HG03378 (cell line): ENCODE data around the gene TIA1.
"Not testable (repeated sequence)": the region's sequence is repeated elsewhere in the genome, so short reads cannot be mapped to it uniquely, and the experiment has no call there.

Source experiments
- ATAC-seq: cut with Tn5 transposase; IDR thresholded peaks from one replicate; pipeline ENCODE4 v1.9.1; 2021; ENCODE audit warnings: mild to moderate bottlenecking, moderate library complexity; ENCODE audit not compliant: unreplicated experiment

Gene TIA1, protein sequence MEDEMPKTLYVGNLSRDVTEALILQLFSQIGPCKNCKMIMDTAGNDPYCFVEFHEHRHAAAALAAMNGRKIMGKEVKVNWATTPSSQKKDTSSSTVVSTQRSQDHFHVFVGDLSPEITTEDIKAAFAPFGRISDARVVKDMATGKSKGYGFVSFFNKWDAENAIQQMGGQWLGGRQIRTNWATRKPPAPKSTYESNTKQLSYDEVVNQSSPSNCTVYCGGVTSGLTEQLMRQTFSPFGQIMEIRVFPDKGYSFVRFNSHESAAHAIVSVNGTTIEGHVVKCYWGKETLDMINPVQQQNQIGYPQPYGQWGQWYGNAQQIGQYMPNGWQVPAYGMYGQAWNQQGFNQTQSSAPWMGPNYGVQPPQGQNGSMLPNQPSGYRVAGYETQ

DNA sequence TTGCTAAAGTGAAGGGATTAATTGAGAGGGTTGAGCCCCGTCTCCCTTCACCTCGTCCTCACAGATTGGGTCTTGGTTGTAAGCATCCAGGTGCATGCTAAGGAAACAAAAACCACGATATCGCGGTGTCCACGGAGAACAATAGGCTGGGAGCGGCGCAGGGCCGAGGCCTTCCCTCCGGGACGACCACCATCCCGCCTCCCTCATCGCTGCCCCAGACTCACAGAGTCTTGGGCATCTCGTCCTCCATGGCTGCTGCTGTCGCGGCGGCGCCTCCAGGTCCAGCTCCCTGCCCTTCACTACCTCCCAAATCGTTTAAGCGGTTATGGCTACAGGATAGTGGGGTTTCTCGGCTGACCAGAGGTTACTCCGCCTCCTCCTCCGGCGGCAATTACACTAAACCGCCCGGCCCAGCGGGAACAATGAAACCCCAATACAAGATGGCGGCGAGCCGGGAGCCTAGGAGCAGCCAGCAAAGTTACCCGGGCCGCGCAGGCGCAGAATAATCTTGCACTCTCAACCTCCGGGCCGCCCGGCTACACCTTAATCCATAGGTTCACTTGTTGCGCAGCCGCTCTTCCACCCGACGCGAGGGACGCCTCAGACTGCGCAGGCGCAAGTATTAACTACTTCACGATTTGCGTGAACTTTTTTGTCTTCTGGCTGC lies at the start of gene TIA1:
Gene TIA1 (minus strand): TSS at position 448 of the 667 bp plus-strand sequence. CDS start 198 bp downstream, at position 250.
- ATAC-seq, result peak; percentile 93

DNA sequence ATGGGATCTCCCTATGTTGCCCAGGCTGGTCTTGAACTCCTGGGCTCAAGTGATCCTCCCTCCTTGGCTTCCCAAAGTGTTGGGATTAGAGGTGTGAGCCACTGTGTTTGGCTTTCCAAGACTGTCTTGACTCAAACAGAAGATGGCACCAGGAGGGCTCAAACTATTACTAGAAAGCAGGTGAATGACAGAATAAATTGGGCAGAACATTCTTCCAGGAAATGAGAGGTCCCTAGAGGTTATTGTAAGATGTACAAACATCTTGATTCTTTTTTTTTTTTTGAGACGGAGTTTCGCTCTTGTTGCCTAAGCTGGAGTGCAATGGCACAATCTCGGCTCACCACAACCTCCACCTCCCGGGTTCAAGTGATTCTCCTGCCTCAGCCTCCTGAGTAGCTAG lies 49.4 kb upstream of the TIA1 start:
- ATAC-seq, result not testable (repeated sequence)

DNA sequence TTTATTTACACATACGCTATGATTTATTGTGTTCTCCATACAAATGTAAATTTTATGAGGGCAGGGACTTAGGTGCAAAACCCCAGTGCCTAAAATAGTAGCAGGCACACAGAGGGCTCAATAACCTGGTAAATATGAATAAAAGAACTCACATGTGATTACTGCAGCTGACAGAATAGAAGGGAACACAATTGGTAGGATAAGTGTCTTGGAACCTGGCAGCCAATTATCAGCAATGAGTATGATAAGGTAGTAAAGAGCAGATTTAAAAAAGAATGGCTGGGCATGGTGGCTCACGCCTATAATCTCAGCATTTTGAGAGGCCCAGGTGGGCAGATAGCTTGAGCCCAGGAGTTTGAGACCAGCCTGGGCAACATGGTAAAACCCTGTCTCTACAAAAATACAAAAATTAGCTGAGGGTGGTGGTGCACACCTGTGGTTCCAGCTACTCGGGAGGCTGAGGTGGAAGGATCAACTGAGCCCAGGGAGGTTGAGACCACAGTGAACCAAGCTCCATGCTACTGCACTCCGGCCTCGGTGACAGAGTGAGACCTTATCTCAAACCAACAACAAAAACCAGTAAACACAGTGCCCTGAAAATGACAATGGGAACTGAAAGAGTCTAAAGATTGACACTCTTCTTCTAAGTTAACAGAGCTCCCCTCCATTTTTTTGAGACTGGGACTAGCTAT lies 35.2 kb upstream of the TIA1 start:
- no peak for ATAC-seq

DNA sequence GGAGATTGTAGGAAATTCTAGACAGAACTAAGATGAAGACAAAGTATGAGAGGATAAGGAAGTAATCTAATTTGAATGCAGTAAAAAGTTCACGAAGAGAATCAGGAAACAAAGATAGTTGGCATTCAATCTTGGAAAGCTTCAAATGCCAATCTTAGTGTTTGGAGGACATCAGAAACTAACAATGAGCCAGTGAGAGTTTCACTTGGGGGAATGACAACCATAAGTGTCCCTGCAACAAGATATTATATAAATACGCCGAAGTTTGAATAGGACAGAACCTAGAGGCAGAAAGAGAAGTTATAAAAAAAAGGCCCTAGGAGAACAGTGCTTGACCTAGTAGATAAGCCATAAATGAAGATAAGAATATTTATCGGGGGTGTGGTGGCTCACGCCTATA lies 34.0 kb upstream of the TIA1 start:
- no peak for ATAC-seq

DNA sequence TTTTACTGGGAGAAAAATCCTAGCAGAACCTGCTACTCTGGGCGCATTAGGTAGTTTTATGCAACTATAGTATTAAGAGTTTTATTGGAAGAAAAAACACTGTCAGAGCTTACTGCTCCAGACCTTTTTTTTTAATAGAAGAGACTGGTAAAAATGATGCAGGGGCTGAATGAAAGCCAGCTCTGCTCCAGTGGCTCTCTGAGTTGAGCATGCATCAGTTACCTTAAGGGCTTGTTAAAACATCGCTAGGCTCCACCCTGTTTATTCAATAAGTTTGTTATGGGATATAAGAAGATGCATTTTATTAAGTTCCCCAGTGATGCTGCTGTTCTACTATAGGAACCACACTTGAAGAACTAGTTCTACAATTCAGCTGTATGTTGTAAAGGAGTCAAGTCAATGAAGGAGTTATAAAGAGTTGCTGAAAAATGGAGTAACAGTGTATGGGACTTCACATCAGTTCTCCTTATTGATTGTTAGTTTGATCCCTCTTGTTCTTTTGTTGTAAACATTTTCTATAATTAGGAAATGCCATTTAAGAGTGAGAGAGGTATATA lies 31.9 kb upstream of the TIA1 start:
- no peak for ATAC-seq

DNA sequence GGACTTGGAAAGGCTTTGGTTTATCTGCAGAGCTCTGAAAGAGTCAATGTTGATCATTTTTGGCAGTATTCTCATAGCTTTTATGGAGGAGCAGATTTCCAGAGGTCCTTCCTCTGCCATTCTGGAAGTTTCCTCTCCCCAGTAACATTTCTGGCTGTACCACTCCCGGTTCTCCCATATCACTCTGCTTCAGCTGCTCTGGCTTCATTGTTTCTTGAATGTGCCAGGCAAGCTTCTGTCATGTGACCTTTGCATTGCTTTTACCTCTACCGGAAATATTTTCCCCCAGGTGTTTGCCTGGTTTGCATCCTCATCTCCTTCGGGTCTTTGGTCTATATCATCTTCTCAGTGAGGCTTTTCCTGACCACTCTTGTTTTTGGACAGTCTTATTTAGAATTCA lies 21.9 kb upstream of the TIA1 start:
- ATAC-seq, result no peak

DNA sequence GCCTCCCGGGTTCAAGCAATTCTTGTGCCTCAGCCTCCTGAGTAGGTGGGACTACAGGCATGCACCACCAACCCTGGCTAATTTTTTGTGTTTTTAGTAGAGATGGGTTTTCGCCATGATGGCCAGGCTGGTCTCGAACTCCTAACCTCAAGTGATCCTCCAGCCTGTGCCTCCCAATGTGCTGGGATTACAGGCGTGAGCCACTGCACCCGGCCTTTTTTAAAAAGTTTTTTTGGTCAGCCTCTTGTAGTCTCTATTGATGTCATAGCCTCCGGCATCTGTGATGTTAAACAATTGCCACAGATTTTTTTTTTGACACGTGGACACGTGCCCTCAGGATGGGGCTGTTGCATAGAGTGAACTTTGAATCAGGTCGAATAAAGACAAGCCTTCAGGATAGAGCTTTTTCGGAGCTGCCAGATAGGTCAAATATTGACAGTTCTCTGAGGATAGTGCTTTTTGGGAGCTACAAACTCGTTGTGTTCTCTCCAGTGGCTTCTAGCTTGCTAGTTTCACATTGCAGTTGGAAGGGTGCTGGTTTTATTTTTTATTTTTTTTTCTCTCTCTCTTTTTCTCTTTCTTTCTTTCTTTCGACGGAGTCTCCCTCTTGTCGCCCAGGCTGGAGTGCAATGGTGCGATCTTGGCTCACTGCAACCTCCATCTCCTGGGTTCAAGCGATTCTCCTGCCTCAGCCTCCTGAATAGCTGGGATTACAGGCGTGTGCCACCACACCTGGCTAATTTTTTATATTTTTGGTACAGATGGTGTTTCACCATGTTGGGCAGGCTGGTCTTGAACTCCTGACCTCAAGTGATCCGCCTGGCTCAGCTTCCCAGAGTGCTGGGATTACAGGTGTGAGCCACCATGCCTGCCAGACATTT lies 21.2 kb upstream of the TIA1 start:
- ATAC-seq, result not testable (repeated sequence)

DNA sequence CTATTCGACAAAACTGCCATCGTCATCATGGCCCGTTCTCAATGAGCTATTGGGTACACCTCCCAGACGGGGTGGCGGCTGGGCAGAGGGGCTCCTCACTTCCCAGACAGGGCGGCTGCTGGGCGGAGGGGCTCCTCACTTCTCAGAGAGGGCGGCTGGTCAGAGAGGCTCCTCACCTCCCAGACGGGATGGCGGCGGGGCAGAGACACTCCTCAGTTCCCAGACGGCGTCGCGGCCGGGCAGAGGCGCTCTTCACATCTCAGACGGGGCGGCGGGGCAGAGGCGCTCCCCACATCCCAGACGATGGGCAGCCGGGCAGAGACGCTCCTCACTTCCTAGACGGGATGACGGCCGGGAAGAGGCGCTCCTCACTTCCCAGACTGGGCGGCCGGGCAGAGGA lies 18.5 kb upstream of the TIA1 start:
- not testable (repeated sequence) for ATAC-seq

DNA sequence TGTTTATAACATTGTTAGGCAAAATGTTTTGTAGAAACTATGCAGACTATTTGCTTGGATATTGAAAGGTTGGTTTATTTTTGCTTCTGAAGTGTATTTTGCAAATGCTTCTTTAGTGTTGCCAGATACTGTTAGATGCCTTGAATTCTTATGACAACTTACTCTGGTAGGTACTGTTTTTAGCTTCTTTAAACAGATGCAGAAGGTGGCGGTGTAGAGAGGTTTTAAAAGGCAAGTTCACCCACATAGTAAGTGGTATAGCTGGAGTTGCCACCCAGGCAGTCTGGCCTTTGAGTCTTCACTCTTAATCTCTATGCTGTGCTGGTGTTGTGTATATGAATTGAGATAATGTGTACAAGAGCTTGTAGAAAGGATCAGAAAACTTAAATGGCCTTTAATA lies 13.1 kb upstream of the TIA1 start:
- no peak for ATAC-seq

DNA sequence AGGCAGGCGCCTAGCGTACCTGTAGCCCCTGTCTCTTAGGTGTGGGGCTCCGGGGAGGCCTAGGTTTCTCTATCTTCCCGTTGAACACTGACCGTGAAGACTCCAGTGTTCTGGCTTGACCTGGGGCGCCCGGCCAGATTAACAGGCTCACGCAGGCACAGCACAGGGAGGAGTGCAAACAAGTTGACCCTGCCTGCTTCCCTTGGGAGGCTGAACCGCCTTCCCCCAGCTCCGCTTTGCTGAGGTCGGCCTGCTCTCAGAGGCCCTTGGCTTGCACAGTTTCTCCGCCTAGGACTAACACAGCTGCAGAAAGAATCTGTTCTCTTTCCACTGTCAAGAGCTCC lies 10.1 kb upstream of the TIA1 start:
- peak; percentile 4 for ATAC-seq

DNA sequence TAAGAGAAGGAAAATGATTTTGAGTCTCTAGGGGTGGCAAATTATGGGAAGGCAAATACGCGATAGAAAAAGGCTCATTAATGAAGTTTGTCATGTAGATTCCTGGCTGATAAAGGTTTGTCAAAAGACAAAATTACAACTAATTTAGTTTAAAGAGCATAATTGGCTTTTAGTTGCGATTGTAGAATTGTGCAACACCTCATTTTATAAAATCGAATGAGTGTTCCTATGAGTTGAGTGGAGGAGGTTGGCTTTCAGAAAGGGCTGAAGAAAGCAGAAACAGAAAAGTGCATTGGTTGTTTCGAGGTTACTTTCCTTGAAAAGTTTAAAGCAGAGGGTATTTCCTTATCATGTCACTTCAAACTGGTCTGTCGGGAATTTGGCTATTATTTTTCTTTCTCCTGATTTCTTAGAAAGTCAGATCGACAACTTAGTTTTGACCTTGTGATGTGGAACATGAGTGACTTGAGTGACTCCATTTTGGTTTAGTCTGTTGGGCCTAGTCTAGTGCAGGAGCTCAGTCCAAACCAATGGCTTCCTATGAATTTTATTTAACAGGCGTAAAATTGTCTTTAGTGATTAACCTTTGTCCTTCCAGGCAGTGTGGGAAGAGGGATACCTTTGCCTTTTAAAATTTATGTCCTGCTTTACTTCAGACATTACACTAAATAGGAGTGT lies 7.3 kb upstream of the TIA1 start:
- ATAC-seq, result no peak

DNA sequence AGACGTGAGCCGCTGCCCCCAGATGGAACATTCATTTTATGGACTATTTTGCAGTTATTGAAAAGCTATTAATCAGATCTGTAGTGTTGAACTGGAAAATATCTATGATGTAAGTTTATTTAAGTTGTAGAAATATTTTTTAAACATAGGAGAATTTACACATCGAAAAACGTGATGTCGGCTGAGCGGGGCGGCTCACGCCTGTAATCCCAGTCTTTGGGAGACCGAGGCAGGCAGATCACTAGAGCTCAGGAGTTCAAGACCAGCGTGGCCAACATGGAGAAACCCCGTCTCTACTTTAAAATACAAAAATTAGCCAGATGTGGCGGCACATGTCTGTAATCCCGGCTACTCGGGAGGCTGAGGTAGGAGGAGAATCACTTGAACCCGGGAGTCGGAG lies 2.0 kb upstream of the TIA1 start:
- ATAC-seq, result no peak

DNA sequence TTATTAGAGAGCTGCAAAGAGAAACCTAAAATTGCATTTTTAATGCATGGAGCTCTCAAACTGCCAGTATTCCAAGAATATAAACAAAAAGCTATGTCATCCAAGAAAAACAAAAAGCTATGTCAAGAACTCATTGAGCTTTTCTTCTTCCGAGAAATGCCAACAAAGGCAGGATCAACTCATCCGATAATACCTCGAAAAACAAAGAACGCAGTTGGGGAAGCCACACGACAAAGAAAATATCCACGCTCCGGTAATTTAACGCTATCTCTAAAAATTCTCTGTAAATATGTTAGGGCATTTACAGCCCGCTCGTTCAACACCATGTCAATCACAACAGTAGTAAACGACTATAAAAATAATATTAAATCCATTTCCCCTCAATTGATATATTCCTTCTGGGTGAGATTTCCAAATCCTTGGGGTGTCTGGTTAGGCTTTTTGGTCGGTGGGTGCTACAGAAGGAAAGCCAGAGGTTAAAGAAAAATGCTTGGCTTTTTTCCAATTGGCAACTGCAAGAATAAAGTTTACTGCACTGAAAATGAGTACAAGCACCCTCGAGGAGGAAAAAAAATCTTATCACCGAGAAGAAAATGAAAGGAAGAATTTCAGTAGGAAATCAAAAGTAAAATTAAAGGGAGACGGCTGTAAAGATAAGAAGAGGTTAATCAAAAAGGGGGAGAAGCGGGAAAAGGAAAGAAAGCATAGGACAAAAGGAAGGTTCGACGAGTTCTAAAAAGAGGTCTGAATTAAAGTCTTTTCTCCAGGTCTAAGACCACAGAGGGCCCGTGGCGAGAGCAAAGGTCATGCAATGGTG lies 856 bp downstream of the TIA1 start:
- ATAC-seq, result no peak

DNA sequence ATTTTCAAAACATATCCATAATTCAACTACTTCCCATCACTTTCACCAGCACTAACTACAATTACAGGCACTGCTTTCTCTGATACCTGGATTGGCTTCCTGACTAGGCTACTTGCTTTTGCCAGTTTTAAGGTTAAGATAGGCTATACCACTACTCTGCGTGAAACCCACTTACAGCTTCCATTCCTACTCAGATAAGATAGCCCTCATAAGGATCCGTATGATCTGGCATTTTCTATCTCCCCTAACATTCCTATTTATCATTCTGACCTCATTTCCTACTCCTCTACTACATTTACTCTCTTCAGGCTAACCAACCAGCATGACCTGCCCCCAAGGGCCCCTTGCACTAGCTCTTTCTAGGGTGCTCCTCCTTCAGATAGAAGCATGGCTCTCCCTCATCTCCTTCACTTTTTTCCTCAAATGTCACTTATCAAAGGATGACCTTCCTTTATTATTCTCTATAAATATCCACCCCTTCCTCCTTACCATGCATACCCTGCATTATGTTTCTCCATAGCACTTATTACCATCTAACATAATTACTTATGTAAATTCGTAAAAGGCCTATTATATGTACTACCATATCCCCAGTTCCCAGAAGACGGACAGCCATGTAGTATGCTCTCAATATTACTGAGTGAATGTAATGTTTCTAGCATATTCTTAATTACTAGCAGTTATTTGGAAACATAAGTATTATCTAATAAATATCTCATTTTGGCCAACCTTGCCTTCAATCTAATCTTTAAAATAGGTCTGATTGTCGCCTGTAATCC lies 4.4 kb downstream of the TIA1 start:
- ATAC-seq, result no peak

DNA sequence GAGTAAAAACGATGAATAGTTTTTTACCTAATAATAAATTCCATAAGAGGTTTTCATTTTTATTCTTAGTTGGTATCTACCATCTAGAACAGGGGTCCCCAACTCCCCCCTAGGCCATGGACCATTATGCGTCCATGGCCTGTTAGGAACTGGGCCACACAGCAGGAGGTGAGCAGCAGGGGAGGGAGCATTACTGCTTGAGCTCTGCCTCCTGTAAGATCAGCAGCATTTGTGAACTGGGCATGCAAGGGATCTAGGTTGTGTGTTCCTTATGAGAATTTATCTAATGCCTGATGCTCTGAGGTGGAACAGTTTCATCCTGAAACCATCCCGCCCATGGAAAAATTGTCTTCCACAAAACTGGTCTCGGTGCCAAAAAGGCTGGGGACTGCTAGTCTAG lies 5.9 kb downstream of the TIA1 start:
- ATAC-seq, result no peak

DNA sequence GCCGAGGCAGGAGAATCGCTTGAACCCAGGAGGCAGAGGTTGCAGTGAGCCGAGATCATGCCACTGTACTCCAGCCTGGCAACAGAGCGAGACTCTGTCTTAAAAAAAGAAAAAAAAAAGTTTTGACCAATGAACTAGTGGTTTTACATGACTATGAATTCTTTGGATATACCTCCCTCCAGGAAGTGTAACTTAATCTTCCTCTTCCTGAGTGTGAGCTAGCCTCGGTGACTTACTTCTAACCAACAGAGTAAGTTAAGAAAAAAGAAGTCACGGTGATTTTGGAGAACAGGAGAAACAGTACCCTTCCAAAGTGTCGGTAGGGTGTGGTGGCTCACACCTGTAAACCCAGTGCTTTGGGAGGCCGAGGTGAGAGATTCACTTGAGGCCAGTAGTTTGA lies 7.1 kb downstream of the TIA1 start:
- no peak for ATAC-seq

DNA sequence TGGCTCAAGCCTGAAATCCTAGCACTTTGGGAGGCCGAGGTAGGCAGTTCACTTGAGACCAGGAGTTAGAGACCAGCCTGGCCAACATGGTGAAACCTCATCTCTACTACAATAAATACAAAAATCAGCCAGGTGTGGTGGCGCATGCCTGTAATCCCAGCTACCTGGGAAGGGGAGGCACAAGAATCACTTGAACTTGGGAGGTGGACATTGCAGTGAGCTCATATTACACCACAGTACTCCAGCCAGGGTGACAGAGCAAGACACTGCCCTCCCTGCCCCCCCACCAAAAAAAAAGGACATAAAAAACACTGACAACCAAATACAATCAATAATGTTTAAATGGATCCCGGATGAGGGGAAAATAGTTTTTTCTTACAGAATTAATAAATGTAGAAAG lies 7.8 kb downstream of the TIA1 start:
- ATAC-seq, result no peak

DNA sequence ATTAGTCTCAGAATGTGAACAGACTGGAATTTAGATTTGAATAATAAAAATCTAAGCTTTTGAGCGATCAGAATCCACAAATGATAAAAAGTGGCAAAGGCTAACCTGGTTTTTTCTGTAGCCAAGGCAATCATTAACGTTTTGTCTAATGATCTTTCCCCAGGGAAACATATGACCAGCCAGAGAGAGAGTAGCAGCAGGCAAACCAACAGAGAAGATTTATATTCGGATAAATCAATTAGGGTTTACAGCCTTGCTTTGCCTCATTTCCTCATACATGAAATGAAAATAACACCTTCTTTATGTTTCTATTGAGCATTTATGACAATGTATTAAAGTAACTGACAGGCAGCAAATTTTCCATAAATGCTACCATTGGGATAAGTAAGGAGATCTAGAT lies 14.5 kb downstream of the TIA1 start:
- no peak for ATAC-seq

DNA sequence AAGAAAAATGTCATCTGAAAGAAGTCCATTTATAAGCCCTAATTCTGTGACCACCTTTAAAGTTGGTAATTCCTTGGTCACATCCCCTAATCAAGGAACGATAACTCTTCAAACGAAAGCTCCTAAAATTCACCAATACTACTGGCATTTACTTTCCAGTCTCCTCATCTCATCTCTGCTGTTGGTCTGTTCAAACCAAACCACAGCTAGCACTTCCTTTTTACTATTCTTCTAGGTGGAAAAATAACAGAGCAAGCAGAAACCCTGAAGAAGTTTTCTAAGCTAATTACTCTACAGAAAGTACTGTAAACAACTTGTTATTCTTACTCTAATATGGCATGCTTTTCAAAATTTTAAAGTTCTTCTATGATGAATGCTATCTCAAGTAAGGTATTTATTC lies 21.6 kb downstream of the TIA1 start:
- no peak for ATAC-seq
